Spleen (tissue), 7 donors: ENCODE results near the gene CTXN3.
"Not testable (repeated sequence)": the region's sequence is repeated elsewhere in the genome, so short reads cannot be mapped to it uniquely, and the experiment has no call there.

Source experiments
- POLR2A ChIP-seq, 3 donors: fragments of 450-650 bp; IDR thresholded peaks; one replicate each; pipeline ENCODE4 v1.5.1; 2017; ENCODE audit warnings: antibody characterized with exemption in 3 of 3, mild to moderate bottlenecking in 1 of 3
- POLR2AphosphoS5 ChIP-seq, 3 donors: sonication (generic); formaldehyde crosslinking; IDR thresholded peaks; one replicate each; pipeline ENCODE4 v1.5.1; 2017; ENCODE audit warnings: antibody characterized with exemption in 3 of 3
- TF ChIP-seq, protein P1 (sequence below), 11 experiments: fragments of 200-600 bp in 7 of 11; fragments of 450-650 bp in 4 of 11; sonication (generic) in 4 of 11; IDR thresholded peaks in 8 of 11; conservative IDR thresholded peaks in 3 of 11; 1 replicate in 7 of 11; 2 replicates in 4 of 11; pipeline versions ENCODE4 v1.4.0 to v1.8.0; 2016 to 2021; ENCODE audit warnings: antibody characterized with exemption in 11 of 11, inconsistent platforms in 4 of 11, mild to moderate bottlenecking in 1 of 11
- donor health status: DM: no; HTN: no; CAD: no; lungs with moderate emphysema.
- donor health status: DM: no; HTN: no; CAD: no.
- donor health status: DM: no; HTN: no; CAD: no.

DNA sequence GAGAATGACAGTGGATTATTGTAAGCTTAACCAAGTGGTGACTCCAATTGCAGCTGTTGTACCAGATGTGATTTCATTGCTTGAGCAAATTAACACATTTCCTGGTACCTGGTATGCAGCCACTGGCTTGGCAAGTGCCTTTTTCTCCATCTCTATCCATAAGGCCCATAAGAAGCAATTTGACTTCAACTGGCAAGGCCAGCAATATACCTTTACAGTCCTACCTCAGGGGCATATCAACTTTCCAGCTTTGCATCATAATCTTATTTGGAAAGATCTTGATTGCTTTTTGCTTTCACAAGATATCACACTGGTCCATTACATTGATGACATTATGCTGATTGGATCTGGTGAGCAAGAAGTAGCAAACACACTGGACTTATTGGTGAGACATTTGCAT, 28.1 kb downstream of the CTXN3 start:
- TF ChIP-seq, protein P1, sequence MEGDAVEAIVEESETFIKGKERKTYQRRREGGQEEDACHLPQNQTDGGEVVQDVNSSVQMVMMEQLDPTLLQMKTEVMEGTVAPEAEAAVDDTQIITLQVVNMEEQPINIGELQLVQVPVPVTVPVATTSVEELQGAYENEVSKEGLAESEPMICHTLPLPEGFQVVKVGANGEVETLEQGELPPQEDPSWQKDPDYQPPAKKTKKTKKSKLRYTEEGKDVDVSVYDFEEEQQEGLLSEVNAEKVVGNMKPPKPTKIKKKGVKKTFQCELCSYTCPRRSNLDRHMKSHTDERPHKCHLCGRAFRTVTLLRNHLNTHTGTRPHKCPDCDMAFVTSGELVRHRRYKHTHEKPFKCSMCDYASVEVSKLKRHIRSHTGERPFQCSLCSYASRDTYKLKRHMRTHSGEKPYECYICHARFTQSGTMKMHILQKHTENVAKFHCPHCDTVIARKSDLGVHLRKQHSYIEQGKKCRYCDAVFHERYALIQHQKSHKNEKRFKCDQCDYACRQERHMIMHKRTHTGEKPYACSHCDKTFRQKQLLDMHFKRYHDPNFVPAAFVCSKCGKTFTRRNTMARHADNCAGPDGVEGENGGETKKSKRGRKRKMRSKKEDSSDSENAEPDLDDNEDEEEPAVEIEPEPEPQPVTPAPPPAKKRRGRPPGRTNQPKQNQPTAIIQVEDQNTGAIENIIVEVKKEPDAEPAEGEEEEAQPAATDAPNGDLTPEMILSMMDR (IDR thresholded peaks at IDR 0.05 in 8 of 11, conservative IDR thresholded peaks at IDR 0.05 in 3 of 11): not testable (repeated sequence)
- TF ChIP-seq POLR2A, POLR2AphosphoS5 (IDR thresholded peaks at IDR 0.05): not testable (repeated sequence)
